ENCODE results near the gene PPP1R18.

PPP1R18 gene

GRCh38 chr6:30689022-30689865 lies 2.8 kb upstream of the PPP1R18 start:
- no peak for DNase-seq (ENCODE audit: low read depth)

DNA sequence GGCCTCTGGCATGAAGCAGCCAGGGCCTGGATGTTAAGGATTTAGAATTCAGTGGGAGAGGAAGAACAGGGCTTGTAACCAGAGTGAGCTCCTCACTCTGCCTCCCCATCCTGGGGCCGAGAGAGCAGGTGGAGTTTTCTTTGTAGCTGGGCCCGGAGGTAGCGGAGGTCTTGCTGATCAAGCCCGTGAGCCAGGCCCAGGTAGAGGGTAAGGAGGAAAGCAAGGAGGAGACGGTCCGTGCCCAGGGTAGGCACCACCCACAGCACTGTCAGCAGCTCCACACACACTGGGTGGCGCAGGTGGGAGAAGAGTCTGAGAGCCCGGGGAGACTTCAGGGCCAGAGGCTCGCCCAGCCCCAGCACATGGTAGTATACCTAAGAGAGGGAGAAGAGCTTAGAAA lies 2.1 kb upstream of the PPP1R18 start:
- DNase-seq (ENCODE audit: low read depth): no peak

- DNase-seq (ENCODE audit: low read depth): no peak
Observed at GRCh38 chr6:30687659-30688431, 1.4 kb upstream of the PPP1R18 start.

GRCh38 chr6:30686908-30687658 lies 638 bp upstream of the PPP1R18 start:
- DNase-seq (ENCODE audit: low read depth): peak; percentile 78

DNA sequence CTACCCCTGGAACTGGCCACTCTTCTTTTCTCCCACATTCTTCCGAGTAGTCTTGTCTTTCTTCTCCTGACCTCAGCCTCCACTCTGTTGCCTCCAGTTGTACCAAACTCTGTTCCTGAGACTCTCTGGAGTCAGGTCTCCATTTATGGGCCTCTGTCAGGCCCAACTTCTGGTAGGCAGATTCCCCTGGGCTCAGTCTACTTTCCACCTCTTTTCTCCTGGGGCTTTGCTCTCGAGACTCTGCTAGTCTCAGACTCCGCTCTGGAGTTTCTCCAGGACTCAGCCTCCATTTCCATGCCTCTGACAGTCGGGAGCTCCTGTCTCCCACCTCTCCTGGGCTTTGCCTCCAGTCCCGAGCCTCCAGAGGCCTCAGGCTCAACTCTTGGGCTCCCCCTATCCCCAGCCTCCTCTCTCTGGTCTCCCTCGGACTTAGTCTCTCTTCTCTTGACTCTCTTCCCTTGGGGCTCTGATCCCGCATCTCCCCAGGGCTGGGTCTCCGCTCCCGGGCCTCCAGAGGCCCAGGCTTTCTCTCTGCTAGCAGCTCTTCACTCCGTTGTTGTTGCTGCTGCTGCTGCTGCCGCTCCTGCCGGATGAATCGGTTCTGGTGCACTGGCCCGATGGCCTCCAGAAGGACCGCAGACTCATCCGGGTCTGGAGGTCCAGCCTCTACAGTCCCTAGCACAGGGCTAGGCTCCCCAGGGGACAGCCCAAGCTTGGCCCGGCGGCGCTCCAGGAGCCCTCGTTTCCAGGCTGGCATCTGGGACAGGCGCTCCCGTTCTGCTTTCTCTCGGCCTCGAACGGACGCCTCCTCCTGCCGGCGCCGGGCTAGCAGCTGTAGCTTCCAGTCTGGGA lies 1.1 kb downstream of the PPP1R18 start:
- no peak for DNase-seq (ENCODE audit: low read depth)

DNA sequence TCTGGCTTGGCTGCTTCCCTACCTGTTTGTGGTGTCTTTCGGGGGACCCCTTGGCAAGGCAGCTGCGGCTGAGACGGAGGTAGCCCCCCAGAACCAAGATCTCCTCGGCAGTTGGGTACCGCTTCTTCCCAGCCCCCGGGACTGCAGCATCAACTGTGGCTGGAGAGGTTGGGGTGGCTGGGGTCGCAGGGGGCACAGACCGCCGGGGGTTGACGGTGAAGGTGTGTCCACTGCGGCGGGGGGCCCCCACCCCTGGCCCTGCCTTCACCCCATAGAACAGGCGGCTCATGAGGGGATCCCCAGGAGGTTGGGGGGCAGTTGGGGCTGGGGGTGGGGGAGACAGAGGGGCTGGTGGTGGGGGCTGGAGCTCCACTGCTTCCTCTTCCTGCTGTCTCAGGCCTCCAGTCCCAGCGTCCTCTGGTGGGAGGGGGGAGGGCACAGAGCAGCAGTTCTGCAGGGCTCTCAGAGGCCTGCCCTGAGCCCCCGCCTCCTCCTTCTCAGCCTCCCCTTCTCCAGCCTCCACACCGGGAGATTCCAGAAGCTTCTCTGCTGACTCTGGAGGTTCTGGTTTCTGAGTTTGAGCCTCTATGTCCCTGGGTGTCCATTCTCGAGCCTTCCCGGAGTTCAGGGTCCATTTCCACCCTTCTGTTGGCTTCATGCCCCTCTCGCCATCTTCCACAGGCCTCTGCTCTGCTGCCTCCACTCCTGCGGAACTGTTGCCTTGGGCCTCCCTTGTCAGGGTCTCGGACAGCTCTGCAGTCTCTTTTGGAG lies 1.9 kb downstream of the PPP1R18 start:
- DNase-seq (ENCODE audit: low read depth): peak; percentile 37

- no peak for DNase-seq (ENCODE audit: low read depth)
Observed at GRCh38 chr6:30683980-30684338, 2.5 kb downstream of the PPP1R18 start.

DNA sequence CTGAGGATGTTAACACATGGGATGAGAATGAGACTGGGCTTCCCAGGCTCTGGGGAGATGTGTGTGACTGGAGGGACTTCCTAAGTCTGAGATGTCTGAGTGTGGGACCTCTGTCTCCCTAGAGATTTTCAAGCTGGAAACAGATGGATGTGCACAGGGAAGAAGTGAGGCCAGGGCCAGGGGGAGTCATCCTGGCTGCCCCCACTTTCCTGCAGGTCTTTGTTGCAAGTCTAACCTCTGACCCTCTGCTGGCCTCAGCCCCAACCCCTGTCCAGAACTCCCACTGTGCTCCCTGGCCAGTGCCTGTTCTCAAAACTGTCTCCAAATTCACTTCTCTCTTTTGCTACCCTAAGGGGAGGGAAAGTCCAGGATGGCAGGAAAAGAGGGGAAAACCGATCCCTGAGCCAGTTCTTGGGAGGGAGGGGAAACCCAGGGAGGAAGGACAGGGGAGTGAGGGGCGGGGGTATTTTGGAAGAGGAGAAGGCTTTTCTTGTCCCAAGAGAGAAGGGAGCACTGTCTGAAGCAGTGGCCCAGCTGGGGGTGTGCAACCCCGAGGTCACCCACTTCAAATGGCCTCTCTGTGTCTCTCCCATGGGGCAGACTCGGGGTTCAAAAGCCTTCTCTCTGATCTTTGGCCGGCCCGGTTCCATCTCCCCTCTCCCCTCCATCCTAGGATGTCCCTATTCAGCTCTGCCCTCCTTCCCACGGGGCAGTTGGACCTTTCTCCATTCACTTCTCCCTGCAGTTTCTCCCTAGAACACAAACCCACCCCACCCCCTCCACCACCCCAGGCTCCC lies 3.1 kb downstream of the PPP1R18 start:
- no peak for DNase-seq (ENCODE audit: low read depth)

DNA sequence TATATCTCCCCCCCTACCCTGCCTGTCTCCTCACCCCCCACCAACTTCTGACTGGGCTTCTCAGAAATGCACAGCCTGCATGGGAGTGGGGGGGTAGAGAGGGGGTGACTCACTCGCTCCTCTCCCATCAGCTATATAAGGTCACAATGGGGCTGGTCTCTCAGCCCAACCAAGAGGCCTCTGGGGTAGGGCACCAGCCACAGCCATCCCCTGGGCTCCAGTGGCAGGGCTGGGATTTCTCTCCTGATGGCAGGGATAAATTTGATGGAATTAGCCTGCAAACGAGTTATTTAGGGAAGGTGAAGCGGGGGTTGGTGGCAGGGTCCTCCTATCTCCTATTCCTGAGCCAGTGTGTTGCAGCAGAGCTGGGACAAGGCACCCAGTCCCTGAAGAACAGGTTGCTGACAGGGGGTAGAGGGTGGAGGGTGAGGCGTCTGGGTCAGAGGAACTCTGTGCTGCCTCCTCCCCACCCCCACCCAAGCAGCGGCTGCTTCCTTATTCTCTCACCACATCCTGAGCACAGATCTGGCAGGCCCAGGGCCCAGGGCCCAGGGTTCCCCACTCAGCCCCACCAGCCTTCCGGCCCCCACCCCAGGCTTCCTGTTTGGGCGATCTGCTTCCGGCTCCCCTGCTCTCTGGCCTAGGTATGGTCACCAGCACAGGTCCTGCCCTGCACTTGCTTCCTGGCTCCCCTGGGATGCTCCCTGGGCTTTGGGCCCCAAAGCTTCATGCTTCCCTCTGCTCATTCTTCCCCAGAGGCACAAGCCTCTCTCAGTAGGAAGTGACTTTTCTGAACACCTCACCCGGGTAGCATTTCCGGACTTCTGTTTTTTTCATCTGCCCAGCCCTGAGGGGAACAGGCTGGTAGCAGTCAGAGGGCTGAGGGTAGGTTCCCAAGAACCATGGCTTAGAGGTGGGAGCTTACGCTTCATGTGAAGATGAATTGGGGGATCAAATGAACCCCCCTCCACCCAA lies 4.0 kb downstream of the PPP1R18 start:
- peak; percentile 79 for DNase-seq (ENCODE audit: low read depth)

- no peak for DNase-seq (ENCODE audit: low read depth)
Observed at GRCh38 chr6:30681766-30682142, 4.7 kb downstream of the PPP1R18 start.

DNA sequence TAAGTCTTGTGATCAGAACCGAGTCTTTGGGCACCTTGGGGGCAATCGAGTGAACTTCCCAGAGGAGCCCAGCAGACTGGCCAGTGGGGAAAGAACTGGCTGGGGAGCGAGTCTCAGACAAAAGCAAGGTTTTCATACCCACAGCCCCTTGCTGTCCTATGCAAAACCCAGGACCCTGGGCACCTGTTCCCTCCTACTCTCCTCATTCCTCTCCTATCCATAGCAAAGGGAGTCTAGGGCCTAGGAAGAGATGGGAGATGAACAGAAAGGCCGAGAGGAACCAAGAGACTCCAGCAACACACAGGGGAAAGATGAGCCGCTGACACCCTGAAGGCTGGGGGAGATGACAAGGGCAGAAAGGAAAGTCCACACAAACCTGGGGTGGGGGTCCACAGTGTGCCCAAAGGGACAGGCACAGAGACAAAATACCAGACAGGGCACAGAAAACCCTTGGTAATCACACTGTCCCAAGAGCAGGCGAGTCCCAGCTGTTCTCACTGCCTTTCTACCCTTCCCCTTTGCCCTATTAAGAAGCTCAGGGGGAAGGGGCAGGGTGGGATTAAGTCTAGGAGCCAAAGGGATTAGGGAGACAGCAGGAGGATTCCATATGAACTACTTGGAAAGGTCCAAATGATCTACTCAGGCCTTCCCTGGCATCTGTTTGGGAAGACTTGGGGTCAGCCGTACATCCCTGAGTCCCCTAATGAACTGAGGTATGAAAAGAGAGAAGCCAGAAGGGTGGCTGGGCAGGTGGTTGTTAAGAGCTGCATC lies 6.5 kb downstream of the PPP1R18 start:
- no peak for DNase-seq (ENCODE audit: low read depth)

GRCh38 chr6:30678964-30679726 lies 7.3 kb downstream of the PPP1R18 start:
- peak; percentile 83 for DNase-seq (ENCODE audit: low read depth)

GRCh38 chr6:30676660-30677285 lies 9.7 kb downstream of the PPP1R18 start:
- no peak for DNase-seq (ENCODE audit: low read depth)

DNA sequence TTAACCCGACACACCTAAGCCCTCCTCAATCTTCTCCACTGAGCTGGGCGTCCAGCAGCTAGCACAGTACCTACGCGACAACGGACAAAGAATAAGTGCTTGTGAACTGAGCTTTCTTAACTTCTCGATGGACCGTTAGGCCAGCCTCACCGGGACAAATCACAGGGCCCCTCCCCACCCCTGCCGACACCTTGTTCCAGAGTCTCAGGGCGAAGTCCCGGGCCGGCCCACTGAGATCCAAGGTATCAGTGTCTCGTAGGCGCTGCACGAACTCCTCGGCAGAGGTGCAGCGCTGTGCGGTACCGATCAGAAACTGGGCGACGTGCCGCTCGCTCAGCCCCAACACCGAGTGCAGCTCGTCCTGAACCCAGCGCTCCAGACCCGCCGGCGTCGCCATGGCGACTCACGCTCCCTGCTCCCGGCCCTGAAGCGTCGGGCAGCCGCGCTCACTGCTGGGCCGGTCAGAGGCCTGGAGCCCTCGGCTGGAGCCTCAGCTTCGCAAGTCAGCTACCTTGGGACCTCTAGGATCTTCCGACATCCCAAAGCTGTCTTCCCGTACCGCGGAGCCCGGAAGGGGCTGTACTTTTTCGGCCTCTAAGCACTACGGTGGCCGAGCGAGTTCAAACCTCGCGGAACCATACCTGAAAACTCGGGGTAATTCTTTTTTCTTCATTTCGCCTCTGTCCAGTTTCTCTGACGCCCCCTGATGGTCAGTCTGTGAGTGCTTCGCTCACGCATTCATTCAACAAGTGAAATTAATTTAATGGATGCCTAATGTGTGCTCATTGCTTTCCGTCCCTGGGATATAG lies 13.8 kb downstream of the PPP1R18 start, which contains the start of gene DHX16:
Gene DHX16, minus strand, starts transcription at position 562 of the 809 bp plus-strand sequence. Its CDS starts 165 bp downstream, at position 397.
- peak; percentile 83 for DNase-seq (ENCODE audit: low read depth)

GRCh38 chr6:30670760-30671527 lies 15.5 kb downstream of the PPP1R18 start:
- DNase-seq (ENCODE audit: low read depth): no peak

All from stimulated activated CD8-positive, alpha-beta memory T cell treated with anti-CD3 and anti-CD28 coated beads, Interleukin-4, amount 100 ng/mL, for 24 hours (primary cell).